ENCODE results near the gene HLA-G. TPM values are rescaled to one million over a fixed set of nuclear protein-coding genes. Genes with fewer than 3 reads are reported as not detected.
"Not testable (repeated sequence)": the region's sequence is repeated elsewhere in the genome, so short reads cannot be mapped to it uniquely, and the experiment has no call there.

Gene HLA-G
- polyA plus RNA-seq, 1 of the 3 experiments (the other 2 are of a cell fraction): not detected

DNA sequence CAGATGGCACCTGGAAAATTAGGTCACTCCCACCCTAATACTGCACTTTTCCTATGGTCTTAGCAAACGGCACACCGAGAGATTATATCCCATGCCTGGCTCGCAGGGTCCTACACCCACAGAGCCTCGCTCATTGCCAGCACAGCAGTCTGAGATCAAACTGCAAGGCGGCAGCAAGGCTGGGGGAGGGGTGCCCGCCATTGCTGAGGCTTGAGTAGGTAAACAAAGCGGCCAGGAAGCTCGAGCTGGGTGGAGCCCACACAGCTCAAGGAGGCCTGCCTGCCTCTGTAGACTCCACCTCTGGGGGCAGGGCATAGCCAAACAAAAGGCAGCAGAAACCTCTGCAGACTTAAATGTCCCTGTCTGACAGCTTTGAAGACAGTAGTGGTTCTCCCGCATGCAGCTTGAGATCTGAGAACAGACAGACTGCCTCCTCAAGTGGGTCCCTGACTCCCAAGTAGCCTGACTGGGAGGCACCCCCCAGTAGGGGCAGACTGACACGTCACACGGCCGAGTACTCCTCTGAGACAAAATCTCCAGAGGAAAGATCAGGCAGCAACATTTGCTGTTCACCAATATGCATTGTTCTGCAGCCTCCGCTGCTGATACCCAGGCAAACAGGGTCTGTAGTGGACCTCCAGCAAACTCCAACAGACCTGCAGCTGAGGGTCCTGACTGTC is 47.5 kb upstream of the HLA-G start:
- H3K4me3 ChIP-seq (ENCODE audit: low read depth in 2 of 2, low read length in 1 of 2); CTCF ChIA-PET; H3K27ac ChIP-seq (ENCODE audit: low read depth in 2 of 2, low read length in 1 of 2); H3K9me3 ChIP-seq; H3K9ac ChIP-seq; H4K20me1 ChIP-seq (ENCODE audit: insufficient read depth); H3K79me2 ChIP-seq (ENCODE audit: insufficient read depth); H3K27me3 ChIP-seq (ENCODE audit: insufficient read depth); POLR2A ChIA-PET; H3F3A ChIP-seq (replicated peaks; ENCODE audit: insufficient read depth); H3K4me1 ChIP-seq (ENCODE audit: control insufficient read depth in 1 of 2, insufficient read depth in 2 of 2, low read depth in 1 of 2, low read length in 1 of 2); DNase-seq; H3K4me2 ChIP-seq; H3K9me2 ChIP-seq; H3K36me3 ChIP-seq (replicated peaks in 1 of 2; ENCODE audit: control insufficient read depth in 1 of 2, insufficient read depth in 2 of 2, low read length in 1 of 2); H2AFZ ChIP-seq (ENCODE audit: low read depth): not testable (repeated sequence)
- WGBS (ENCODE audit: low lambda C conversion rate): 0% methylated on average over 4 of the region's 13 CpGs

DNA sequence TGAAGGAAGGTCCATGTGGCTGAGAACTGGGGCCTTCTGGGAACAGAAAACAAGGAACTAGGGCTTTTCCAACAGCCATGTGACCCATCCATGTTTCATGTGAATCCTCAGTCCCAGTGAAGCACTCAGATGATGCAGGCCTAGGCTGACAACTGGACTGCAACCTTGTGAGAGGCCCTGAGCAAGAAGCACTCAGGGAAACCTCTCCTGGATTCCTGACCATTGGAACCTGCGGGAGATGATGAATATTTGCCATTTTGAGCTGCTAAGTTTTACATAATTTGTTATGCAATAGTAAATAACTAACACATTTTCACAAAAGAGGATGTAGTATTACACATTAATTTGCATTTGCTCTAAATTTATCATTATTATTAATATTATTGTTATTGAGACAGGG is 38.4 kb upstream of the HLA-G start:
- no peaks in the 10 kb centered on the region for H3K9me2 ChIP-seq
- H3K4me3 ChIP-seq (ENCODE audit: low read depth in 2 of 2, low read length in 1 of 2): no peak overlapping the region
- no peak overlapping the region for H2AFZ ChIP-seq (ENCODE audit: low read depth)
- H3K27ac ChIP-seq (ENCODE audit: low read depth in 2 of 2, low read length in 1 of 2): no peak overlapping the region
- ChIA-PET POLR2A (no interaction called here), CTCF (interaction anchor here (1.1 kb wide), 1 partner anchor 83 kb away, joined by 3 read pairs; no protein-coding TSS in a partner anchor)
- peaks cover 22% of the 10 kb centered on the region; the same call in 1 of the 2 replicates for H3K27me3 ChIP-seq (ENCODE audit: insufficient read depth)
- no peak for DNase-seq
- H3K9me3 ChIP-seq: no peaks in the 10 kb centered on the region
- WGBS (ENCODE audit: low lambda C conversion rate): 7% methylated on average over 1 of the region's 1 CpG
- H3F3A ChIP-seq (replicated peaks; ENCODE audit: insufficient read depth): no peaks in the 10 kb centered on the region
- H3K36me3 ChIP-seq (replicated peaks in 1 of 2; ENCODE audit: control insufficient read depth in 1 of 2, insufficient read depth in 2 of 2, low read length in 1 of 2): no peaks in the 10 kb centered on the region
- H3K79me2 ChIP-seq (ENCODE audit: insufficient read depth): no peaks in the 10 kb centered on the region
- H3K9ac ChIP-seq: no peak overlapping the region
- H4K20me1 ChIP-seq (ENCODE audit: insufficient read depth): no peaks in the 10 kb centered on the region
- no peak for TF ChIP-seq EP300 (IDR thresholded peaks at IDR 0.05; ENCODE audit: borderline replicate concordance in 1 of 2, low read depth in 1 of 2, low read length in 1 of 2)
- H3K4me2 ChIP-seq: no peak overlapping the region
- H3K4me1 ChIP-seq (ENCODE audit: control insufficient read depth in 1 of 2, insufficient read depth in 2 of 2, low read depth in 1 of 2, low read length in 1 of 2): peaks cover 0 to 3% of the 10 kb centered on the region in 2 experiments; a peak in 1 of 4 replicates

DNA sequence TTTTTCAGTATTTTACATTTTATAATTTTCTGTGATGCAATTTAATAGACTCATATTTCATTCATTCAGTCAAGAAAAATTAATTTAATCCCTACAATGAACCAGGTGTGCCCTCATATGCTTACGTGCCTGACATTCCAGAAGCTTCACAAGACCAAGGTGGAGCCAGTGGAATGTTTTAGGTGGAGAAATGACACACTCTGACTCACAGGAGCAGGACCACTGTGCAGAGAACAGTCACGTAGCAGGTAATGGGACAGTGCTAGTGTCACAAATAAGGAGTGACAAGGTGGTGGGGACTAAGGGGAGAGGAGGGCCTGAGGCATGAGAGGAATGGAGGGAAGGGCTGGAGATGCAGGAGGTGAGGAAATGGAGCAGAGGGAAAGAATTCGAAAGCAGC is 37.0 kb upstream of the HLA-G start:
- Histone ChIP-seq H3K9me2 (no peaks in the 10 kb centered on the region), H3K79me2 (ENCODE audit: insufficient read depth) (no peaks in the 10 kb centered on the region), H3K27me3 (ENCODE audit: insufficient read depth) (peaks cover 22% of the 10 kb centered on the region; the same call in 1 of the 2 replicates), H3F3A (replicated peaks; ENCODE audit: insufficient read depth) (no peaks in the 10 kb centered on the region), H2AFZ (ENCODE audit: low read depth) (no peak overlapping the region), H3K4me2 (no peak overlapping the region), H3K9ac (no peak overlapping the region), H3K36me3 (replicated peaks in 1 of 2; ENCODE audit: control insufficient read depth in 1 of 2, insufficient read depth in 2 of 2, low read length in 1 of 2) (no peaks in the 10 kb centered on the region), H3K9me3 (no peaks in the 10 kb centered on the region), H4K20me1 (ENCODE audit: insufficient read depth) (no peaks in the 10 kb centered on the region), H3K27ac (ENCODE audit: low read depth in 2 of 2, low read length in 1 of 2) (no peak overlapping the region), H3K4me1 (ENCODE audit: control insufficient read depth in 1 of 2, insufficient read depth in 2 of 2, low read depth in 1 of 2, low read length in 1 of 2) (peaks cover 0 to 3% of the 10 kb centered on the region in 2 experiments; a peak in 1 of 4 replicates), H3K4me3 (ENCODE audit: low read depth in 2 of 2, low read length in 1 of 2) (no peak overlapping the region)
- ChIA-PET CTCF (interaction anchor here (1.0 kb wide), 1 partner anchor 138 kb away, joined by 3 read pairs; no protein-coding TSS in a partner anchor), POLR2A (no interaction called here)
- no peak for DNase-seq
- WGBS (ENCODE audit: low lambda C conversion rate): 4% methylated on average over 3 of the region's 3 CpGs
- no peak for TF ChIP-seq NRF1 (IDR thresholded peaks at IDR 0.05; ENCODE audit: low read depth, low read length)

DNA sequence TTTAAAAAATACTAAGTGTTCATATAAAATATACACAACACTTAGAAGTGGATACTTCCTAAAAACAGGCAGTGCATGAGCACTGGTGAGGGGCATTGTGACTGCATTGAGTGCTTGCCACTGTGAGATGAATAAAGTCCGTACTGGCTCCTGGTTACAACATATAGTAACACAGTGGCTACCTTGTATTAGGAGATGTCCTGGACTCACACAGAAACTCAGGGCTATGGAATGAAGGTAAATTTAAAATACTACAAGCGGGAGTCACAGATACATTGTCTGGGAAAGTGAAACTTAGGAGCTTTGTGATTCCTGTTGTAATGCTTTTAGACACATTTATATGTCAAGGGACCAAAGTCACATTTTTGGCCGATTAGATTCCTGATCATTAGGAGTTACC is 36.5 kb upstream of the HLA-G start:
- H3K9me3 ChIP-seq: no peaks in the 10 kb centered on the region
- no peaks in the 10 kb centered on the region for H3F3A ChIP-seq (replicated peaks; ENCODE audit: insufficient read depth)
- H3K4me1 ChIP-seq (ENCODE audit: control insufficient read depth in 1 of 2, insufficient read depth in 2 of 2, low read depth in 1 of 2, low read length in 1 of 2): peaks cover 0 to 3% of the 10 kb centered on the region in 2 experiments; a peak in 1 of 4 replicates
- H4K20me1 ChIP-seq (ENCODE audit: insufficient read depth): no peaks in the 10 kb centered on the region
- no peak overlapping the region for H2AFZ ChIP-seq (ENCODE audit: low read depth)
- peaks cover 26% of the 10 kb centered on the region; the same call in 1 of the 2 replicates for H3K27me3 ChIP-seq (ENCODE audit: insufficient read depth)
- no peaks in the 10 kb centered on the region for H3K36me3 ChIP-seq (replicated peaks in 1 of 2; ENCODE audit: control insufficient read depth in 1 of 2, insufficient read depth in 2 of 2, low read length in 1 of 2)
- WGBS (ENCODE audit: low lambda C conversion rate): 29% methylated on average over 3 of the region's 3 CpGs
- no peak for DNase-seq
- H3K4me2 ChIP-seq: no peak overlapping the region
- POLR2A ChIA-PET: no interaction called here
- H3K4me3 ChIP-seq (ENCODE audit: low read depth in 2 of 2, low read length in 1 of 2): no peak overlapping the region
- H3K79me2 ChIP-seq (ENCODE audit: insufficient read depth): no peaks in the 10 kb centered on the region
- no peak overlapping the region for H3K9ac ChIP-seq
- CTCF ChIA-PET: interaction anchor here (1.0 kb wide), 1 partner anchor 138 kb away, joined by 3 read pairs; no protein-coding TSS in a partner anchor
- H3K9me2 ChIP-seq: no peaks in the 10 kb centered on the region
- H3K27ac ChIP-seq (ENCODE audit: low read depth in 2 of 2, low read length in 1 of 2): no peak overlapping the region
- no peak for TF ChIP-seq FOXJ3 (CRISPR knock-in tag; IDR thresholded peaks at IDR 0.05)
- no peak for TF ChIP-seq TEAD4 (IDR thresholded peaks at IDR 0.05; ENCODE audit: borderline replicate concordance, insufficient read depth)
- TF ChIP-seq RFX5 (IDR thresholded peaks at IDR 0.05; ENCODE audit: low read length): no peak
- no peak for TF ChIP-seq JUND (IDR thresholded peaks at IDR 0.05)
- TF ChIP-seq EP300 (IDR thresholded peaks at IDR 0.05; ENCODE audit: borderline replicate concordance in 1 of 2, low read depth in 1 of 2, low read length in 1 of 2): no peak
- no peak for TF ChIP-seq TCF12 (IDR thresholded peaks at IDR 0.05)
- no peak for TF ChIP-seq RAD21 (IDR thresholded peaks at IDR 0.05; ENCODE audit: low read length)
- no peak for TF ChIP-seq FOXM1 (IDR thresholded peaks at IDR 0.05; ENCODE audit: low read depth)
- TF ChIP-seq YY1 (IDR thresholded peaks at IDR 0.05; ENCODE audit: low read depth): no peak
- TF ChIP-seq SIN3A (IDR thresholded peaks at IDR 0.05; ENCODE audit: borderline replicate concordance, low read depth, low read length): no peak
- TF ChIP-seq, protein P1, sequence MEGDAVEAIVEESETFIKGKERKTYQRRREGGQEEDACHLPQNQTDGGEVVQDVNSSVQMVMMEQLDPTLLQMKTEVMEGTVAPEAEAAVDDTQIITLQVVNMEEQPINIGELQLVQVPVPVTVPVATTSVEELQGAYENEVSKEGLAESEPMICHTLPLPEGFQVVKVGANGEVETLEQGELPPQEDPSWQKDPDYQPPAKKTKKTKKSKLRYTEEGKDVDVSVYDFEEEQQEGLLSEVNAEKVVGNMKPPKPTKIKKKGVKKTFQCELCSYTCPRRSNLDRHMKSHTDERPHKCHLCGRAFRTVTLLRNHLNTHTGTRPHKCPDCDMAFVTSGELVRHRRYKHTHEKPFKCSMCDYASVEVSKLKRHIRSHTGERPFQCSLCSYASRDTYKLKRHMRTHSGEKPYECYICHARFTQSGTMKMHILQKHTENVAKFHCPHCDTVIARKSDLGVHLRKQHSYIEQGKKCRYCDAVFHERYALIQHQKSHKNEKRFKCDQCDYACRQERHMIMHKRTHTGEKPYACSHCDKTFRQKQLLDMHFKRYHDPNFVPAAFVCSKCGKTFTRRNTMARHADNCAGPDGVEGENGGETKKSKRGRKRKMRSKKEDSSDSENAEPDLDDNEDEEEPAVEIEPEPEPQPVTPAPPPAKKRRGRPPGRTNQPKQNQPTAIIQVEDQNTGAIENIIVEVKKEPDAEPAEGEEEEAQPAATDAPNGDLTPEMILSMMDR (IDR thresholded peaks at IDR 0.05): no peak
- TF ChIP-seq CHD2 (IDR thresholded peaks at IDR 0.05; ENCODE audit: low read length, partially characterized antibody): no peak
- no peak for TF ChIP-seq GATA2 (CRISPR knock-in tag; IDR thresholded peaks at IDR 0.05)
- no peak for TF ChIP-seq TAF1 (IDR thresholded peaks at IDR 0.05; ENCODE audit: borderline replicate concordance, low read depth, low read length)

Measured in SK-N-SH (cell line).